ENCODE measurements around the gene NKD2. TPM values are rescaled to one million over a fixed set of nuclear protein-coding genes. Genes with fewer than 3 reads are reported as not detected.

Gene NKD2
- total RNA-seq, 1 donor from 2014 or later = 0.41 TPM

DNA sequence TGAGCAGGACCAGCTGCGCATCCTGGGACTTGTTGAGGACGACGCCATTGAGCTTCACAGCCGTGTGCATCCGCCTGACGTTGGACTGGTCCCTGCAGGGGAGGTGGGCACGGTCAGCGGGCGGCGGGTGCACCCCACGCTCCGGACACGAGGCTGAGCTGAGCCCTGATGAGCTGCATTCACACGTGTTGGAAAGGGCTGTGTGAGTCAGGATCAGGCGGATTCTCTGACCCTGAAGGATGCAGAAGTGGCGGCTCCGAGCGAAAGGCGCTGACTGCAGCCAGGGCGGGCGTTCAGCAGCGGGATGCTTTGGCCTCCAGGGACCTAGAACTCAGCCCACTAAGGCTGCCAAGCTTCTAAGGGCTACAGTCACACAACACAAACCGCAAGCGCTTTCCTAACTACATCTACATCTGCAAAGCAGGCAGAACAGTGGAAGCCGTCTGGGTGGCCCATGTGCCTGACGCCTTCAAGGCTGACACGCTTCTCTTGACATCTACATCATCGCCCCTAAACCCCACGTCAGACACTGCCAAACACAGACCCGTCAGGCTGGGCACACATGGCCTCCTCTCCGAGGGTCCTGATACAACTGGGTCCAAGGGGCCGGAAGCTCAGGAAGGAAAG, 44.9 kb downstream of the NKD2 start:
- peaks cover 9% of the 10 kb centered on the region for H3K36me3 Mint-ChIP-seq (ENCODE audit: low read depth, unreplicated experiment)
- Histone ChIP-seq H3K27me3 (ENCODE audit: insufficient read depth, low read length) (no peaks in the 10 kb centered on the region), H3K4me2 (ENCODE audit: low read length) (no peak overlapping the region), H3K36me3 (ENCODE audit: insufficient read depth, low read length) (no peaks in the 10 kb centered on the region), H3K9ac (ENCODE audit: low read length) (no peak overlapping the region), H3K79me2 (ENCODE audit: insufficient read depth, low read length) (no peaks in the 10 kb centered on the region), H3K9me3 (ENCODE audit: insufficient read depth, low read depth, low read length) (no peaks in the 10 kb centered on the region), H2AFZ (ENCODE audit: low read depth, low read length) (no peak overlapping the region), H3K4me1 (ENCODE audit: insufficient read depth, low read length) (no peaks in the 10 kb centered on the region), H3K4me3 (ENCODE audit: insufficient read depth, low read depth, low read length) (no peak overlapping the region), H3K27ac (ENCODE audit: low read depth, low read length) (no peak overlapping the region), H4K20me1 (ENCODE audit: insufficient read depth, low read length) (no peaks in the 10 kb centered on the region)
- TF ChIP-seq CTCF (IDR thresholded peaks at IDR 0.05; ENCODE audit: insufficient read depth, low read depth, low read length) = no peak
- TF ChIP-seq EZH2 (IDR thresholded peaks at IDR 0.05; ENCODE audit: insufficient read depth, low read length) = no peak
- no peaks in the 10 kb centered on the region for H3K9me3 Mint-ChIP-seq (ENCODE audit: unreplicated experiment)
- peaks cover 2% of the 10 kb centered on the region for H3K27me3 Mint-ChIP-seq (ENCODE audit: low read depth, unreplicated experiment)
- H3K4me3 Mint-ChIP-seq (ENCODE audit: unreplicated experiment) = no peak overlapping the region
- no peaks in the 10 kb centered on the region for H3K4me1 Mint-ChIP-seq (ENCODE audit: low read depth, unreplicated experiment)
- no peak for FAIRE-seq
- no peak for DNase-seq (ENCODE audit: low read depth)
- H3K27ac Mint-ChIP-seq (ENCODE audit: unreplicated experiment) = no peak overlapping the region

DNA sequence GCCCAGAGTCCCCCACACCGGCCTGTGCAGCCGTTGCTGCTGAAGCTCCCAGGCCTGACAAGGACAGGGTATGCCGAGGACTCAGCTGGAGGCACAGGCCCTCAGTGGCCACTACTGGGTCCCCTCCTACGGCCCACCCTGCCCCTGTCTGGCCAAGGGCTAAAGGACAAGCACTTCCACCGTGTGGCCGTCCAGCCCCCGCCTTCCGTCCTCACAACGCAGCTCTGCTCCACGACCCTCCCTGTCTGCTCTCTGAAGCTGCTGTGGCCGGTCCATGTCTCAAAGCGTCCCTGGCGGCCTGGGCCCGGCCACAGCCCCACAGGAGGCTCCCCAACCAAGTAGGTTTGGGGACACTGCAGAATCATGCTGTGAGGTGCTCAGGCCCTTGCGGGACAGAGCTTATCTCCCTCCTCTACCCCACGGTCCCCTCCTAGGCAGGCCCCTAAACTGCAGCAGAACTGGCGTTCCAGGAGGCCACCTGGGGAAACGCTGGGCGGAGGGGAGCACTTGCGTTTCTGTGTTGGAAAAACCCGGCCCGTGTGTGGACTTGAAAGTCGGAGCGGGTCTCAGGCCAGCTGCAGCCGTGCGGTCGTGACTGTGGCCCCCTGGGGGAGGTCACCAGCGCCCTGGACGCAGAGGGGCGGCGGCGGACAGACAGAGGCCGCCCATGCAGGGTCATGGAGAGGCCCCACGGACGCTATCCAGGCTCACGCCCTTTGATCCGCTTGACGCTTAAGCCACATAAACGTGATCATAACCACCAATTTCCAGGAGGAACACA, 45.6 kb downstream of the NKD2 start:
- H3K27me3 Mint-ChIP-seq (ENCODE audit: low read depth, unreplicated experiment) = peaks cover 2% of the 10 kb centered on the region
- H3K36me3 Mint-ChIP-seq (ENCODE audit: low read depth, unreplicated experiment) = peaks cover 9% of the 10 kb centered on the region
- Histone ChIP-seq H3K27ac (ENCODE audit: low read depth, low read length) (no peak overlapping the region), H3K4me1 (ENCODE audit: insufficient read depth, low read length) (no peaks in the 10 kb centered on the region), H3K36me3 (ENCODE audit: insufficient read depth, low read length) (no peaks in the 10 kb centered on the region), H4K20me1 (ENCODE audit: insufficient read depth, low read length) (no peaks in the 10 kb centered on the region), H3K27me3 (ENCODE audit: insufficient read depth, low read length) (no peaks in the 10 kb centered on the region), H3K79me2 (ENCODE audit: insufficient read depth, low read length) (no peaks in the 10 kb centered on the region), H3K4me3 (ENCODE audit: insufficient read depth, low read depth, low read length) (no peak overlapping the region), H3K9me3 (ENCODE audit: insufficient read depth, low read depth, low read length) (no peaks in the 10 kb centered on the region), H2AFZ (ENCODE audit: low read depth, low read length) (no peak overlapping the region), H3K9ac (ENCODE audit: low read length) (no peak overlapping the region), H3K4me2 (ENCODE audit: low read length) (no peak overlapping the region)
- no peak overlapping the region for H3K4me3 Mint-ChIP-seq (ENCODE audit: unreplicated experiment)
- DNase-seq (ENCODE audit: low read depth) (no peak), FAIRE-seq (no peak)
- no peaks in the 10 kb centered on the region for H3K9me3 Mint-ChIP-seq (ENCODE audit: unreplicated experiment)
- TF ChIP-seq EZH2 (IDR thresholded peaks at IDR 0.05; ENCODE audit: insufficient read depth, low read length) (no peak), CTCF (IDR thresholded peaks at IDR 0.05; ENCODE audit: insufficient read depth, low read depth, low read length) (no peak)
- no peak overlapping the region for H3K27ac Mint-ChIP-seq (ENCODE audit: unreplicated experiment)
- H3K4me1 Mint-ChIP-seq (ENCODE audit: low read depth, unreplicated experiment) = no peaks in the 10 kb centered on the region

Data from astrocyte (in vitro differentiated cells and primary cell).